Measurements from ENCODE around the gene SF3B3.

Gene SF3B3

GRCh38 chr16:70573451-70574121 lies 50.0 kb downstream of the SF3B3 start:
- H2BK15ac ChIP-seq (ENCODE audit: low read length) = no peak overlapping the region
- H3K4ac ChIP-seq (ENCODE audit: low read length) = no peak overlapping the region
- no peaks in the 10 kb centered on the region for H3K79me1 ChIP-seq (ENCODE audit: low read depth, low read length)
- H3K36me3 ChIP-seq (replicated peaks in 1 of 2; ENCODE audit: control insufficient read depth in 2 of 2, insufficient read depth in 2 of 2, low read length in 2 of 2) = peaks cover 50 to 74% of the 10 kb centered on the region in 2 donors
- H2AFZ ChIP-seq (ENCODE audit: low read length) = no peak overlapping the region
- no peak overlapping the region for H3K4me3 ChIP-seq (ENCODE audit: low read length in 2 of 2)
- H3K18ac ChIP-seq (ENCODE audit: low read length) = no peak overlapping the region
- H3K23ac ChIP-seq (ENCODE audit: low read depth, low read length, poor library complexity) = no peak overlapping the region
- H3K27me3 ChIP-seq (ENCODE audit: control insufficient read depth in 3 of 3, insufficient read depth in 3 of 3, low read depth in 1 of 3, low read length in 3 of 3) = no peaks in the 10 kb centered on the region
- no peak overlapping the region for H3K4me2 ChIP-seq (ENCODE audit: insufficient read depth, low read length, poor library complexity, severe bottlenecking)
- DNase-seq (ENCODE audit: low spot score) = no peak
- no peak overlapping the region for H2AK5ac ChIP-seq (ENCODE audit: low read depth, low read length)
- no peak overlapping the region for H4K91ac ChIP-seq (ENCODE audit: low read depth, low read length, poor library complexity)
- H3K9ac ChIP-seq (ENCODE audit: low read depth, low read length, poor library complexity) = no peak overlapping the region
- H3K27ac ChIP-seq (replicated peaks; ENCODE audit: low read length) = no peak overlapping the region
- H3K4me1 ChIP-seq (ENCODE audit: control insufficient read depth in 2 of 2, insufficient read depth in 1 of 2, low read depth in 1 of 2, low read length in 2 of 2) = no peaks in the 10 kb centered on the region
- no peaks in the 10 kb centered on the region for H3K9me3 ChIP-seq (replicated peaks in 1 of 2; ENCODE audit: control insufficient read depth in 2 of 2, insufficient read depth in 1 of 2, low read depth in 1 of 2, low read length in 2 of 2)
- H2BK120ac ChIP-seq (ENCODE audit: low read depth, low read length) = no peak overlapping the region
- WGBS, 2 donors (ENCODE audit: extremely low coverage in 2 of 2, insufficient read length in 2 of 2, insufficient replicate concordance in 1 of 2) = no CpG with 5 or more reads among the region's 5 CpGs
- H2BK12ac ChIP-seq (ENCODE audit: low read length) = no peak overlapping the region
- H2BK5ac ChIP-seq (ENCODE audit: low read length) = no peak overlapping the region
- H3K14ac ChIP-seq (ENCODE audit: low read length) = no peak overlapping the region
- no peak overlapping the region for H4K8ac ChIP-seq (ENCODE audit: low read depth, low read length)

- no peak overlapping the region for H4K91ac ChIP-seq (ENCODE audit: low read depth, low read length, poor library complexity)
- no peak for DNase-seq (ENCODE audit: low spot score)
- H3K9me3 ChIP-seq (replicated peaks in 1 of 2; ENCODE audit: control insufficient read depth in 2 of 2, insufficient read depth in 1 of 2, low read depth in 1 of 2, low read length in 2 of 2) = no peaks in the 10 kb centered on the region
- H3K4ac ChIP-seq (ENCODE audit: low read length) = no peak overlapping the region
- H2BK12ac ChIP-seq (ENCODE audit: low read length) = no peak overlapping the region
- no peaks in the 10 kb centered on the region for H3K4me1 ChIP-seq (ENCODE audit: control insufficient read depth in 2 of 2, insufficient read depth in 1 of 2, low read depth in 1 of 2, low read length in 2 of 2)
- no peaks in the 10 kb centered on the region for H3K27me3 ChIP-seq (ENCODE audit: control insufficient read depth in 3 of 3, insufficient read depth in 3 of 3, low read depth in 1 of 3, low read length in 3 of 3)
- H3K4me3 ChIP-seq (ENCODE audit: low read length in 2 of 2) = no peak overlapping the region
- no peak overlapping the region for H2BK120ac ChIP-seq (ENCODE audit: low read depth, low read length)
- H3K14ac ChIP-seq (ENCODE audit: low read length) = no peak overlapping the region
- H3K27ac ChIP-seq (replicated peaks; ENCODE audit: low read length) = no peak overlapping the region
- H2BK15ac ChIP-seq (ENCODE audit: low read length) = no peak overlapping the region
- H3K23ac ChIP-seq (ENCODE audit: low read depth, low read length, poor library complexity) = no peak overlapping the region
- H3K18ac ChIP-seq (ENCODE audit: low read length) = no peak overlapping the region
- H2AK5ac ChIP-seq (ENCODE audit: low read depth, low read length) = no peak overlapping the region
- no CpG with 5 or more reads among the region's 8 CpGs for WGBS, 2 donors (ENCODE audit: extremely low coverage in 2 of 2, insufficient read length in 2 of 2, insufficient replicate concordance in 1 of 2)
- H3K79me1 ChIP-seq (ENCODE audit: low read depth, low read length) = no peaks in the 10 kb centered on the region
- H4K8ac ChIP-seq (ENCODE audit: low read depth, low read length) = no peak overlapping the region
- H2BK5ac ChIP-seq (ENCODE audit: low read length) = no peak overlapping the region
- no peak overlapping the region for H2AFZ ChIP-seq (ENCODE audit: low read length)
- no peak overlapping the region for H3K9ac ChIP-seq (ENCODE audit: low read depth, low read length, poor library complexity)
- H3K4me2 ChIP-seq (ENCODE audit: insufficient read depth, low read length, poor library complexity, severe bottlenecking) = no peak overlapping the region
- H3K36me3 ChIP-seq (replicated peaks in 1 of 2; ENCODE audit: control insufficient read depth in 2 of 2, insufficient read depth in 2 of 2, low read length in 2 of 2) = peaks cover 41 to 62% of the 10 kb centered on the region in 2 donors
Measured at GRCh38 chr16:70574595-70575271, 51.1 kb downstream of the SF3B3 start.

GRCh38 chr16:70575376-70575775 lies 51.8 kb downstream of the SF3B3 start:
- Histone ChIP-seq H3K18ac (ENCODE audit: low read length) (no peak overlapping the region), H4K91ac (ENCODE audit: low read depth, low read length, poor library complexity) (no peak overlapping the region), H3K4ac (ENCODE audit: low read length) (no peak overlapping the region), H3K14ac (ENCODE audit: low read length) (no peak overlapping the region), H3K9me3 (replicated peaks in 1 of 2; ENCODE audit: control insufficient read depth in 2 of 2, insufficient read depth in 1 of 2, low read depth in 1 of 2, low read length in 2 of 2) (no peaks in the 10 kb centered on the region), H2BK15ac (ENCODE audit: low read length) (no peak overlapping the region), H3K9ac (ENCODE audit: low read depth, low read length, poor library complexity) (no peak overlapping the region), H2BK5ac (ENCODE audit: low read length) (no peak overlapping the region), H2AK5ac (ENCODE audit: low read depth, low read length) (no peak overlapping the region), H3K4me3 (ENCODE audit: low read length in 2 of 2) (no peak overlapping the region), H3K4me2 (ENCODE audit: insufficient read depth, low read length, poor library complexity, severe bottlenecking) (no peak overlapping the region), H4K8ac (ENCODE audit: low read depth, low read length) (no peak overlapping the region), H3K23ac (ENCODE audit: low read depth, low read length, poor library complexity) (no peak overlapping the region), H3K4me1 (ENCODE audit: control insufficient read depth in 2 of 2, insufficient read depth in 1 of 2, low read depth in 1 of 2, low read length in 2 of 2) (no peaks in the 10 kb centered on the region), H3K27ac (replicated peaks; ENCODE audit: low read length) (peak overlapping the region; percentile 26), H2BK120ac (ENCODE audit: low read depth, low read length) (no peak overlapping the region), H2BK12ac (ENCODE audit: low read length) (no peak overlapping the region), H3K27me3 (ENCODE audit: control insufficient read depth in 3 of 3, insufficient read depth in 3 of 3, low read depth in 1 of 3, low read length in 3 of 3) (no peaks in the 10 kb centered on the region), H3K79me1 (ENCODE audit: low read depth, low read length) (no peaks in the 10 kb centered on the region), H3K36me3 (replicated peaks in 1 of 2; ENCODE audit: control insufficient read depth in 2 of 2, insufficient read depth in 2 of 2, low read length in 2 of 2) (peaks cover 37 to 56% of the 10 kb centered on the region in 2 donors), H2AFZ (ENCODE audit: low read length) (no peak overlapping the region)
- no CpG with 5 or more reads among the region's 7 CpGs for WGBS, 2 donors (ENCODE audit: extremely low coverage in 2 of 2, insufficient read length in 2 of 2, insufficient replicate concordance in 1 of 2)
- no peak for DNase-seq (ENCODE audit: low spot score)

DNA sequence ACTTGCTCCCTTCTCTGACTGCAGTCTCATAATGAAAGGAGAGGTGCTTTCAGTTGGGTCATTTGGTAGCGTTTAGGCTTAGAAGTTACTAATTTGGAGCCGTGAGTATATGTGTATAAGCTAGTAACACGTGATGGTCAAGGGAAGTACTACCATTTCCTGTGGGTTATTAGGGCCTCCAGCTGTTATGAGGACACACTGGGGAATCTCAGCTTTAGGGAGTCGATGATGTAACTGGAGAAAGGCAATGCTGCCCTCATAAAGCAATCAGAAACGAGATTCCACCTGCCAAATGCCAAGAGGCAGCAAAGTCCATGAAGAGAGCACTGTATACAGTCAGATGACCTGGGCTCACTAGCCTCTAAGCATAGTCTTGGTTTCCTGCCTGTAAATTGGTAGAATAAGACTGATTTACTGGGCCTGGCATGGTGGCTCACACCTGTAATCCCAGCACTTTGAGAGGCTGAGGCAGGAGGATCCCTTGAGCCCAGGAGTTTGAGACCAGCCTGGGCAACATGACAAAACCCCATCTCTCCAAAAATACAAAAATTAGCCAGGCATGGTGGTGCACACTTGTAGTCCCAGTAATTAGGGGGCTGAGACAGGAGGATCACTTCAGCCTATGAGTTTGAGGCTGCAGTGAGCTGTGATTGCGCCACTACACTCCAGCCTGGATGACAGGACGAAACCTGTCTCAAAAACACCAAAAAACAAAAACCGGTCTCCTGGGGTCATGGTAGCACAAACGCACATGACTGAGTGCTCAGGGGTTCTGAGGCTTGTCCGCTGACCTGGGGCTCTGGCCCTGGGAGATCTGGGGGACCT lies 53.0 kb downstream of the SF3B3 start:
- Histone ChIP-seq H3K36me3 (replicated peaks in 1 of 2; ENCODE audit: control insufficient read depth in 2 of 2, insufficient read depth in 2 of 2, low read length in 2 of 2) (peaks cover 25 to 44% of the 10 kb centered on the region in 2 donors), H4K8ac (ENCODE audit: low read depth, low read length) (no peak overlapping the region), H2BK120ac (ENCODE audit: low read depth, low read length) (no peak overlapping the region), H4K91ac (ENCODE audit: low read depth, low read length, poor library complexity) (no peak overlapping the region), H2AK5ac (ENCODE audit: low read depth, low read length) (no peak overlapping the region), H3K9ac (ENCODE audit: low read depth, low read length, poor library complexity) (no peak overlapping the region), H2BK5ac (ENCODE audit: low read length) (no peak overlapping the region), H3K4me1 (ENCODE audit: control insufficient read depth in 2 of 2, insufficient read depth in 1 of 2, low read depth in 1 of 2, low read length in 2 of 2) (no peaks in the 10 kb centered on the region), H3K4ac (ENCODE audit: low read length) (no peak overlapping the region), H3K27ac (replicated peaks; ENCODE audit: low read length) (peak overlapping the region; percentile 56), H2AFZ (ENCODE audit: low read length) (no peak overlapping the region), H3K18ac (ENCODE audit: low read length) (no peak overlapping the region), H2BK12ac (ENCODE audit: low read length) (no peak overlapping the region), H3K14ac (ENCODE audit: low read length) (no peak overlapping the region), H3K4me3 (ENCODE audit: low read length in 2 of 2) (no peak overlapping the region), H2BK15ac (ENCODE audit: low read length) (no peak overlapping the region), H3K4me2 (ENCODE audit: insufficient read depth, low read length, poor library complexity, severe bottlenecking) (no peak overlapping the region), H3K27me3 (ENCODE audit: control insufficient read depth in 3 of 3, insufficient read depth in 3 of 3, low read depth in 1 of 3, low read length in 3 of 3) (no peaks in the 10 kb centered on the region), H3K9me3 (replicated peaks in 1 of 2; ENCODE audit: control insufficient read depth in 2 of 2, insufficient read depth in 1 of 2, low read depth in 1 of 2, low read length in 2 of 2) (no peaks in the 10 kb centered on the region), H3K79me1 (ENCODE audit: low read depth, low read length) (no peaks in the 10 kb centered on the region), H3K23ac (ENCODE audit: low read depth, low read length, poor library complexity) (no peak overlapping the region)
- no CpG with 5 or more reads among the region's 10 CpGs for WGBS, 2 donors (ENCODE audit: extremely low coverage in 2 of 2, insufficient read length in 2 of 2, insufficient replicate concordance in 1 of 2)
- DNase-seq (ENCODE audit: low spot score) = no peak

Data from neuronal stem cell (in vitro differentiated cells).